ENCODE data around the gene KNG1. TPM values are rescaled to one million over a fixed set of nuclear protein-coding genes. Genes with fewer than 3 reads are reported as not detected.

Gene KNG1
- total RNA-seq, 1 experiment from 2014 or later = 0.25 TPM

DNA sequence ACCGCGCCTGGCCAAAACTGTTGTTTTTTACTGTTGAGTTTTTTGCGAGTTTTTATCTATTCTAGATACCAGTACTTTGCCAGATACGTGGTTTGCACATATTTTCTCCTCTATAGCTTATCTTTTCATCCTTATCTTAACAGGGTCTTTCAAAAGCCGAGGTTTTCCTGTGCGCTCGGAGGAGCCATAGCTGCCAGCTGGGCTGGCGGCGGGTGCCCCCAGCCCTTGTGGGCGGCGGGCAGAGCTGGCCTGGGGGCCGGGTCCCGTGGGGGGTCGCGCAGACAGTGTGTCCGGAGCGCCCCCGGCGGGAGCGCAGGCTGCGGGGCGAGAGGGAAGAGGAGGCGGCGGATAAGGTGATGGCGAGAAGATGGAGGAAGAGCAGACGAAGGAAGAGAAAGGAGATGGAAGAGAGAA lies 55.1 kb downstream of the KNG1 start:
- Histone ChIP-seq H3K4me3 (replicated peaks in 1 of 2; ENCODE audit: low read depth in 1 of 2, low read length in 2 of 2) (no peak overlapping the region), H3K27ac (ENCODE audit: low read depth, low read length) (no peak overlapping the region)
- ATAC-seq = no peak

More for the DNA sequence above, 55.1 kb downstream of the KNG1 start:
- no peak for DNase-seq (ENCODE audit: low read depth, low spot score)
- ChIA-PET CTCF (no interaction called here), POLR2A (interaction anchor here (1.5 kb wide), 1 partner anchor 11 kb away, joined by 9 read pairs; the partner anchor contains the start of gene EIF4A2), RAD21 (ENCODE audit: low non-redundant PET in 1 of 2, low total read pairs in 2 of 2, uncharacterized antibody in 2 of 2, unreplicated experiment in 2 of 2) (no interaction called here)
- Histone ChIP-seq H3K9me3 (ENCODE audit: control insufficient read depth in 1 of 2, insufficient read depth in 1 of 2, low read depth in 1 of 2, low read length in 2 of 2) (no peaks in the 10 kb centered on the region), H2AFZ (ENCODE audit: low read depth, low read length, poor library complexity, severe bottlenecking) (no peak overlapping the region), H3K4me2 (ENCODE audit: low read length) (no peak overlapping the region), H3K9me2 (ENCODE audit: insufficient read depth) (no peaks in the 10 kb centered on the region), H3K79me2 (ENCODE audit: insufficient read depth, low read length) (no peaks in the 10 kb centered on the region), H3K27me3 (ENCODE audit: insufficient read depth, low read length) (no peaks in the 10 kb centered on the region), H3K36me3 (ENCODE audit: control insufficient read depth in 1 of 2, insufficient read depth in 2 of 2, low read length in 2 of 2) (no peaks in the 10 kb centered on the region), H3K4me1 (ENCODE audit: control insufficient read depth in 1 of 2, insufficient read depth in 2 of 2, low read length in 2 of 2) (no peaks in the 10 kb centered on the region), H4K20me1 (ENCODE audit: insufficient read depth) (no peaks in the 10 kb centered on the region), H3K9ac (ENCODE audit: low read length) (no peak overlapping the region)
- intact Hi-C loops (cut with micrococcal nuclease) = no loop called here
- TF ChIP-seq SIN3A (IDR thresholded peaks at IDR 0.05; ENCODE audit: low read depth) (no peak), ZFX (IDR thresholded peaks at IDR 0.05) (no peak), SRF (IDR thresholded peaks at IDR 0.05; ENCODE audit: low read depth) (no peak), EGR1 (IDR thresholded peaks at IDR 0.05; ENCODE audit: low read depth) (no peak), POLR2A (IDR thresholded peaks at IDR 0.05; ENCODE audit: borderline replicate concordance, extremely low read depth, insufficient read depth, insufficient read length) (no peak), FOSL1 (IDR thresholded peaks at IDR 0.05; ENCODE audit: low read depth) (no peak), EZH2 (IDR thresholded peaks at IDR 0.05) (no peak), CEBPB (IDR thresholded peaks at IDR 0.05; ENCODE audit: low read depth) (no peak), SP1 (IDR thresholded peaks at IDR 0.05; ENCODE audit: low read depth) (no peak), JUND (IDR thresholded peaks at IDR 0.05) (no peak), YY1 (IDR thresholded peaks at IDR 0.05; ENCODE audit: extremely low read depth, insufficient replicate concordance, low read depth, low read length) (no peak), EZH2phosphoT487 (IDR thresholded peaks at IDR 0.05; ENCODE audit: borderline replicate concordance) (no peak)
- TF ChIP-seq, protein P1, sequence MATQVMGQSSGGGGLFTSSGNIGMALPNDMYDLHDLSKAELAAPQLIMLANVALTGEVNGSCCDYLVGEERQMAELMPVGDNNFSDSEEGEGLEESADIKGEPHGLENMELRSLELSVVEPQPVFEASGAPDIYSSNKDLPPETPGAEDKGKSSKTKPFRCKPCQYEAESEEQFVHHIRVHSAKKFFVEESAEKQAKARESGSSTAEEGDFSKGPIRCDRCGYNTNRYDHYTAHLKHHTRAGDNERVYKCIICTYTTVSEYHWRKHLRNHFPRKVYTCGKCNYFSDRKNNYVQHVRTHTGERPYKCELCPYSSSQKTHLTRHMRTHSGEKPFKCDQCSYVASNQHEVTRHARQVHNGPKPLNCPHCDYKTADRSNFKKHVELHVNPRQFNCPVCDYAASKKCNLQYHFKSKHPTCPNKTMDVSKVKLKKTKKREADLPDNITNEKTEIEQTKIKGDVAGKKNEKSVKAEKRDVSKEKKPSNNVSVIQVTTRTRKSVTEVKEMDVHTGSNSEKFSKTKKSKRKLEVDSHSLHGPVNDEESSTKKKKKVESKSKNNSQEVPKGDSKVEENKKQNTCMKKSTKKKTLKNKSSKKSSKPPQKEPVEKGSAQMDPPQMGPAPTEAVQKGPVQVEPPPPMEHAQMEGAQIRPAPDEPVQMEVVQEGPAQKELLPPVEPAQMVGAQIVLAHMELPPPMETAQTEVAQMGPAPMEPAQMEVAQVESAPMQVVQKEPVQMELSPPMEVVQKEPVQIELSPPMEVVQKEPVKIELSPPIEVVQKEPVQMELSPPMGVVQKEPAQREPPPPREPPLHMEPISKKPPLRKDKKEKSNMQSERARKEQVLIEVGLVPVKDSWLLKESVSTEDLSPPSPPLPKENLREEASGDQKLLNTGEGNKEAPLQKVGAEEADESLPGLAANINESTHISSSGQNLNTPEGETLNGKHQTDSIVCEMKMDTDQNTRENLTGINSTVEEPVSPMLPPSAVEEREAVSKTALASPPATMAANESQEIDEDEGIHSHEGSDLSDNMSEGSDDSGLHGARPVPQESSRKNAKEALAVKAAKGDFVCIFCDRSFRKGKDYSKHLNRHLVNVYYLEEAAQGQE (IDR thresholded peaks at IDR 0.05; ENCODE audit: low read depth) = no peak
- TF ChIP-seq, protein P2, sequence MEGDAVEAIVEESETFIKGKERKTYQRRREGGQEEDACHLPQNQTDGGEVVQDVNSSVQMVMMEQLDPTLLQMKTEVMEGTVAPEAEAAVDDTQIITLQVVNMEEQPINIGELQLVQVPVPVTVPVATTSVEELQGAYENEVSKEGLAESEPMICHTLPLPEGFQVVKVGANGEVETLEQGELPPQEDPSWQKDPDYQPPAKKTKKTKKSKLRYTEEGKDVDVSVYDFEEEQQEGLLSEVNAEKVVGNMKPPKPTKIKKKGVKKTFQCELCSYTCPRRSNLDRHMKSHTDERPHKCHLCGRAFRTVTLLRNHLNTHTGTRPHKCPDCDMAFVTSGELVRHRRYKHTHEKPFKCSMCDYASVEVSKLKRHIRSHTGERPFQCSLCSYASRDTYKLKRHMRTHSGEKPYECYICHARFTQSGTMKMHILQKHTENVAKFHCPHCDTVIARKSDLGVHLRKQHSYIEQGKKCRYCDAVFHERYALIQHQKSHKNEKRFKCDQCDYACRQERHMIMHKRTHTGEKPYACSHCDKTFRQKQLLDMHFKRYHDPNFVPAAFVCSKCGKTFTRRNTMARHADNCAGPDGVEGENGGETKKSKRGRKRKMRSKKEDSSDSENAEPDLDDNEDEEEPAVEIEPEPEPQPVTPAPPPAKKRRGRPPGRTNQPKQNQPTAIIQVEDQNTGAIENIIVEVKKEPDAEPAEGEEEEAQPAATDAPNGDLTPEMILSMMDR (IDR thresholded peaks at IDR 0.05 in 2 of 3, conservative IDR thresholded peaks at IDR 0.05 in 1 of 3; ENCODE audit: borderline replicate concordance in 1 of 3, insufficient read depth in 1 of 3, low read depth in 2 of 3, low read length in 2 of 3) = no peak
- TF ChIP-seq, protein P3, sequence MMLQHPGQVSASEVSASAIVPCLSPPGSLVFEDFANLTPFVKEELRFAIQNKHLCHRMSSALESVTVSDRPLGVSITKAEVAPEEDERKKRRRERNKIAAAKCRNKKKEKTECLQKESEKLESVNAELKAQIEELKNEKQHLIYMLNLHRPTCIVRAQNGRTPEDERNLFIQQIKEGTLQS (IDR thresholded peaks at IDR 0.05) = no peak
- TF ChIP-seq, protein P4, sequence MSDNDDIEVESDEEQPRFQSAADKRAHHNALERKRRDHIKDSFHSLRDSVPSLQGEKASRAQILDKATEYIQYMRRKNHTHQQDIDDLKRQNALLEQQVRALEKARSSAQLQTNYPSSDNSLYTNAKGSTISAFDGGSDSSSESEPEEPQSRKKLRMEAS (IDR thresholded peaks at IDR 0.05) = no peak
- BruUV-seq (replicated peaks) = no TSS peak

Data from HCT116 (cell line).